GM23338 (cell line): Measurements from ENCODE around the gene CETN1. TPM values are rescaled to one million over a fixed set of nuclear protein-coding genes. Genes with fewer than 3 reads are reported as not detected.

Experiments used
- ATAC-seq: fragments of 200-7000 bp; cut with Tn5 transposase; 3 replicates; pipeline ENCODE4 v1.9.1; 2020
- DNase-seq: peaks from one replicate; pipeline ENCODE4 v3.0.0-alpha.2; 2015; ENCODE audit warnings: low spot score
- H2AFZ ChIP-seq: fragments of 200-600 bp; sonication (generic); 2 replicates; pipeline ENCODE4 v1.8.0; 2016; ENCODE audit warnings: antibody characterized with exemption, mild to moderate bottlenecking, moderate library complexity
- H3F3A ChIP-seq: fragments of 200-600 bp; sonication (generic); replicated peaks from 2 replicates; pipeline ENCODE4 v1.8.0; 2017; ENCODE audit warnings: antibody characterized with exemption, mixed run types, low read depth
- H3K27ac ChIP-seq: fragments of 200-600 bp; sonication (generic); 2 replicates; pipeline ENCODE4 v1.6.1; 2016; ENCODE audit warnings: low read depth
- H3K27me3 ChIP-seq: fragments of 200-600 bp; sonication (generic); 2 replicates; pipeline ENCODE4 v1.8.0; 2016; ENCODE audit warnings: mild to moderate bottlenecking, mixed run types, moderate library complexity; ENCODE audit not compliant: insufficient read depth
- H3K36me3 ChIP-seq: fragments of 200-600 bp; sonication (generic); 2 replicates; pipeline ENCODE4 v1.8.0; 2016; ENCODE audit warnings: mild to moderate bottlenecking; ENCODE audit not compliant: insufficient read depth
- H3K4me1 ChIP-seq: fragments of 200-600 bp; sonication (generic); 2 replicates; pipeline ENCODE4 v1.8.0; 2016; ENCODE audit warnings: mild to moderate bottlenecking, moderate library complexity; ENCODE audit not compliant: insufficient read depth
- H3K4me2 ChIP-seq: fragments of 200-600 bp; sonication (generic); 2 replicates; pipeline ENCODE4 v1.7.1; 2017; ENCODE audit warnings: mixed run types
- H3K4me3 ChIP-seq: fragments of 200-600 bp; sonication (generic); 2 replicates; pipeline ENCODE4 v1.6.1; 2016; ENCODE audit warnings: mixed run types
- H3K79me2 ChIP-seq: fragments of 200-600 bp; sonication (generic); replicated peaks from 2 replicates; pipeline ENCODE4 v1.8.0; 2017; ENCODE audit warnings: mild to moderate bottlenecking; ENCODE audit not compliant: insufficient read depth
- H3K9me2 ChIP-seq: fragments of 200-600 bp; sonication (generic); 2 replicates; pipeline ENCODE4 v1.8.0; 2017; ENCODE audit not compliant: insufficient read depth
- H4K20me1 ChIP-seq: fragments of 200-600 bp; sonication (generic); replicated peaks from 2 replicates; pipeline ENCODE4 v1.8.0; 2017; ENCODE audit warnings: mild to moderate bottlenecking; ENCODE audit not compliant: insufficient read depth
- H3K27ac Mint-ChIP-seq: 2 replicates; pipeline ENCODE4 v1.8.0; 2020; ENCODE audit warnings: inconsistent platforms, mild to moderate bottlenecking, moderate library complexity, mixed read lengths
- H3K27me3 Mint-ChIP-seq: 3 replicates; pipeline ENCODE4 v1.8.0; 2022; ENCODE audit warnings: low read depth, mild to moderate bottlenecking, moderate library complexity, mixed read lengths, inconsistent platforms; ENCODE audit not compliant: insufficient read depth, poor library complexity
- H3K36me3 Mint-ChIP-seq: 3 replicates; pipeline ENCODE4 v1.8.0; 2021; ENCODE audit warnings: low read depth, mild to moderate bottlenecking, inconsistent platforms, moderate library complexity, mixed read lengths
- H3K4me1 Mint-ChIP-seq: 3 replicates; pipeline ENCODE4 v1.8.0; 2020; ENCODE audit warnings: mild to moderate bottlenecking, inconsistent platforms, mixed read lengths
- H3K4me3 Mint-ChIP-seq: 3 replicates; pipeline ENCODE4 v1.8.0; 2021; ENCODE audit warnings: moderate library complexity, mild to moderate bottlenecking, inconsistent platforms, mixed read lengths
- H3K9me3 Mint-ChIP-seq: 3 replicates; pipeline ENCODE4 v1.8.0; 2020; ENCODE audit warnings: moderate library complexity, mild to moderate bottlenecking, inconsistent platforms, mixed read lengths
- CREB1 ChIP-seq: fragments of 250-450 bp; sonication (Bioruptor Pico); IDR thresholded peaks from 2 replicates; pipeline ENCODE4 v1.5.0; 2020; ENCODE audit warnings: low read depth, mild to moderate bottlenecking, moderate library complexity
- ETS1 ChIP-seq: IDR thresholded peaks from 2 replicates; pipeline ENCODE4 v1.6.1; 2016; ENCODE audit warnings: antibody characterized with exemption
- EZH2 ChIP-seq: fragments of 200-600 bp; sonication (generic); IDR thresholded peaks from one replicate; pipeline ENCODE4 v1.8.0; 2017; ENCODE audit warnings: antibody characterized with exemption, mild to moderate bottlenecking, low read depth; ENCODE audit not compliant: unreplicated experiment
- EZH2phosphoT487 ChIP-seq: fragments of 200-600 bp; sonication (generic); IDR thresholded peaks from one replicate; pipeline ENCODE4 v1.8.1; 2018; ENCODE audit warnings: antibody characterized with exemption; ENCODE audit not compliant: unreplicated experiment
- JUNB ChIP-seq: IDR thresholded peaks from one replicate; pipeline ENCODE4 v1.6.1; 2016; ENCODE audit warnings: antibody characterized with exemption; ENCODE audit not compliant: unreplicated experiment
- NANOG ChIP-seq: IDR thresholded peaks from 2 replicates; pipeline ENCODE4 v1.6.1; 2016; ENCODE audit warnings: antibody characterized with exemption, borderline replicate concordance
- POLR2AphosphoS5 ChIP-seq: IDR thresholded peaks from 2 replicates; pipeline ENCODE4 v1.6.1; 2016; ENCODE audit warnings: antibody characterized with exemption, low read depth
- REST ChIP-seq: IDR thresholded peaks from one replicate; pipeline ENCODE4 v1.6.1; 2018; ENCODE audit warnings: antibody characterized with exemption; ENCODE audit not compliant: unreplicated experiment
- STAT1 ChIP-seq: IDR thresholded peaks from one replicate; pipeline ENCODE4 v1.6.1; 2016; ENCODE audit warnings: antibody characterized with exemption; ENCODE audit not compliant: unreplicated experiment
- ZNF114 ChIP-seq: fragments of 250-450 bp; sonication (Bioruptor Pico); IDR thresholded peaks from 2 replicates; pipeline ENCODE4 v1.5.0; 2020; ENCODE audit warnings: mild to moderate bottlenecking, moderate library complexity
- ZNF331 ChIP-seq: fragments of 250-450 bp; sonication (Bioruptor Pico); IDR thresholded peaks from 2 replicates; pipeline ENCODE4 v1.5.0; 2020; ENCODE audit warnings: low read depth, mild to moderate bottlenecking, moderate library complexity
- polyA plus RNA-seq: library from polyadenylated mRNA; unstranded; fragments of >200 nt; fragmentation: Nextera tagmentation; extraction: Ambion mirVana; gene quantifications from 2 replicates; pipeline ENCODE4 v1.2.1, GENCODE V29; 2016
- total RNA-seq: library from RNA; depleted of rRNA; stranded (reverse); fragments of >200 nt; shearing (Covaris generic); gene quantifications from 2 replicates; pipeline ENCODE4 v1.2.3, GENCODE V29; 2014
- TF ChIP-seq, protein P1 (sequence below): fragments of 250-450 bp; sonication (Bioruptor Pico); IDR thresholded peaks from 2 replicates; pipeline ENCODE4 v1.5.0; 2020; ENCODE audit warnings: mild to moderate bottlenecking, moderate library complexity
- TF ChIP-seq, protein P2 (sequence below), 2 experiments: fragments of 200-600 bp in 1 of 2; sonication (generic) in 1 of 2; conservative IDR thresholded peaks; 2 replicates each; pipeline versions ENCODE4 v1.5.1 to v1.6.1; 2016 to 2017; ENCODE audit warnings: antibody characterized with exemption in 2 of 2, low read depth in 2 of 2, mild to moderate bottlenecking in 2 of 2, moderate library complexity in 1 of 2

Gene CETN1
- total and polyA plus RNA-seq, 2 experiments from 2014 or later = not detected

GRCh38 chr18:564708-565561, 15.2 kb upstream of the CETN1 start:
- Histone ChIP-seq H3K4me1 (no peaks in the 10 kb centered on the region), H3K27ac (no peak overlapping the region), H2AFZ (peak overlapping the region; percentile 79; the same call in 1 of the 2 replicates), H3K4me2 (no peak overlapping the region), H3K9me2 (no peaks in the 10 kb centered on the region), H3K4me3 (no peak overlapping the region), H3K36me3 (no peaks in the 10 kb centered on the region), H3K79me2 (no peaks in the 10 kb centered on the region), H3K27me3 (no peaks in the 10 kb centered on the region), H4K20me1 (no peaks in the 10 kb centered on the region), H3F3A (no peaks in the 10 kb centered on the region)
- peaks cover 10% of the 10 kb centered on the region; the same call in 1 of the 3 replicates for H3K9me3 Mint-ChIP-seq
- no peaks in the 10 kb centered on the region for H3K36me3 Mint-ChIP-seq
- TF ChIP-seq JUNB = no peak
- TF ChIP-seq ZNF331 (CRISPR knock-in tag) = no peak
- TF ChIP-seq STAT1 = no peak
- no peak for TF ChIP-seq EZH2
- TF ChIP-seq ETS1 = no peak
- no peak for TF ChIP-seq NANOG
- TF ChIP-seq, protein P1, sequence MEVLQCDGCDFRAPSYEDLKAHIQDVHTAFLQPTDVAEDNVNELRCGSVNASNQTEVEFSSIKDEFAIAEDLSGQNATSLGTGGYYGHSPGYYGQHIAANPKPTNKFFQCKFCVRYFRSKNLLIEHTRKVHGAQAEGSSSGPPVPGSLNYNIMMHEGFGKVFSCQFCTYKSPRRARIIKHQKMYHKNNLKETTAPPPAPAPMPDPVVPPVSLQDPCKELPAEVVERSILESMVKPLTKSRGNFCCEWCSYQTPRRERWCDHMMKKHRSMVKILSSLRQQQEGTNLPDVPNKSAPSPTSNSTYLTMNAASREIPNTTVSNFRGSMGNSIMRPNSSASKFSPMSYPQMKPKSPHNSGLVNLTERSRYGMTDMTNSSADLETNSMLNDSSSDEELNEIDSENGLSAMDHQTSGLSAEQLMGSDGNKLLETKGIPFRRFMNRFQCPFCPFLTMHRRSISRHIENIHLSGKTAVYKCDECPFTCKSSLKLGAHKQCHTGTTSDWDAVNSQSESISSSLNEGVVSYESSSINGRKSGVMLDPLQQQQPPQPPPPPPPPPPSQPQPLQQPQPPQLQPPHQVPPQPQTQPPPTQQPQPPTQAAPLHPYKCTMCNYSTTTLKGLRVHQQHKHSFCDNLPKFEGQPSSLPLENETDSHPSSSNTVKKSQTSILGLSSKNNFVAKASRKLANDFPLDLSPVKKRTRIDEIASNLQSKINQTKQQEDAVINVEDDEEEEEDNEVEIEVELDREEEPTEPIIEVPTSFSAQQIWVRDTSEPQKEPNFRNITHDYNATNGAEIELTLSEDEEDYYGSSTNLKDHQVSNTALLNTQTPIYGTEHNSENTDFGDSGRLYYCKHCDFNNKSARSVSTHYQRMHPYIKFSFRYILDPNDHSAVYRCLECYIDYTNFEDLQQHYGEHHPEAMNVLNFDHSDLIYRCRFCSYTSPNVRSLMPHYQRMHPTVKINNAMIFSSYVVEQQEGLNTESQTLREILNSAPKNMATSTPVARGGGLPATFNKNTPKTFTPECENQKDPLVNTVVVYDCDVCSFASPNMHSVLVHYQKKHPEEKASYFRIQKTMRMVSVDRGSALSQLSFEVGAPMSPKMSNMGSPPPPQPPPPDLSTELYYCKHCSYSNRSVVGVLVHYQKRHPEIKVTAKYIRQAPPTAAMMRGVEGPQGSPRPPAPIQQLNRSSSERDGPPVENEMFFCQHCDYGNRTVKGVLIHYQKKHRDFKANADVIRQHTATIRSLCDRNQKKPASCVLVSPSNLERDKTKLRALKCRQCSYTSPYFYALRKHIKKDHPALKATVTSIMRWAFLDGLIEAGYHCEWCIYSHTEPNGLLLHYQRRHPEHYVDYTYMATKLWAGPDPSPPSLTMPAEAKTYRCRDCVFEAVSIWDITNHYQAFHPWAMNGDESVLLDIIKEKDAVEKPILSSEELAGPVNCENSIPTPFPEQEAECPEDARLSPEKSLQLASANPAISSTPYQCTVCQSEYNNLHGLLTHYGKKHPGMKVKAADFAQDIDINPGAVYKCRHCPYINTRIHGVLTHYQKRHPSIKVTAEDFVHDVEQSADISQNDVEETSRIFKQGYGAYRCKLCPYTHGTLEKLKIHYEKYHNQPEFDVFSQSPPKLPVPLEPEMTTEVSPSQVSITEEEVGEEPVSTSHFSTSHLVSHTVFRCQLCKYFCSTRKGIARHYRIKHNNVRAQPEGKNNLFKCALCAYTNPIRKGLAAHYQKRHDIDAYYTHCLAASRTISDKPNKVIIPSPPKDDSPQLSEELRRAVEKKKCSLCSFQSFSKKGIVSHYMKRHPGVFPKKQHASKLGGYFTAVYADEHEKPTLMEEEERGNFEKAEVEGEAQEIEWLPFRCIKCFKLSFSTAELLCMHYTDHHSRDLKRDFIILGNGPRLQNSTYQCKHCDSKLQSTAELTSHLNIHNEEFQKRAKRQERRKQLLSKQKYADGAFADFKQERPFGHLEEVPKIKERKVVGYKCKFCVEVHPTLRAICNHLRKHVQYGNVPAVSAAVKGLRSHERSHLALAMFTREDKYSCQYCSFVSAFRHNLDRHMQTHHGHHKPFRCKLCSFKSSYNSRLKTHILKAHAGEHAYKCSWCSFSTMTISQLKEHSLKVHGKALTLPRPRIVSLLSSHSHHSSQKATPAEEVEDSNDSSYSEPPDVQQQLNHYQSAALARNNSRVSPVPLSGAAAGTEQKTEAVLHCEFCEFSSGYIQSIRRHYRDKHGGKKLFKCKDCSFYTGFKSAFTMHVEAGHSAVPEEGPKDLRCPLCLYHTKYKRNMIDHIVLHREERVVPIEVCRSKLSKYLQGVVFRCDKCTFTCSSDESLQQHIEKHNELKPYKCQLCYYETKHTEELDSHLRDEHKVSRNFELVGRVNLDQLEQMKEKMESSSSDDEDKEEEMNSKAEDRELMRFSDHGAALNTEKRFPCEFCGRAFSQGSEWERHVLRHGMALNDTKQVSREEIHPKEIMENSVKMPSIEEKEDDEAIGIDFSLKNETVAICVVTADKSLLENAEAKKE (CRISPR knock-in tag) = no peak
- no peak for TF ChIP-seq ZNF114 (CRISPR knock-in tag)
- no peak for TF ChIP-seq CREB1 (CRISPR knock-in tag)
- TF ChIP-seq, protein P2, sequence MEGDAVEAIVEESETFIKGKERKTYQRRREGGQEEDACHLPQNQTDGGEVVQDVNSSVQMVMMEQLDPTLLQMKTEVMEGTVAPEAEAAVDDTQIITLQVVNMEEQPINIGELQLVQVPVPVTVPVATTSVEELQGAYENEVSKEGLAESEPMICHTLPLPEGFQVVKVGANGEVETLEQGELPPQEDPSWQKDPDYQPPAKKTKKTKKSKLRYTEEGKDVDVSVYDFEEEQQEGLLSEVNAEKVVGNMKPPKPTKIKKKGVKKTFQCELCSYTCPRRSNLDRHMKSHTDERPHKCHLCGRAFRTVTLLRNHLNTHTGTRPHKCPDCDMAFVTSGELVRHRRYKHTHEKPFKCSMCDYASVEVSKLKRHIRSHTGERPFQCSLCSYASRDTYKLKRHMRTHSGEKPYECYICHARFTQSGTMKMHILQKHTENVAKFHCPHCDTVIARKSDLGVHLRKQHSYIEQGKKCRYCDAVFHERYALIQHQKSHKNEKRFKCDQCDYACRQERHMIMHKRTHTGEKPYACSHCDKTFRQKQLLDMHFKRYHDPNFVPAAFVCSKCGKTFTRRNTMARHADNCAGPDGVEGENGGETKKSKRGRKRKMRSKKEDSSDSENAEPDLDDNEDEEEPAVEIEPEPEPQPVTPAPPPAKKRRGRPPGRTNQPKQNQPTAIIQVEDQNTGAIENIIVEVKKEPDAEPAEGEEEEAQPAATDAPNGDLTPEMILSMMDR (conservative IDR thresholded peaks at IDR 0.05; ENCODE audit: low read depth in 2 of 2) = no peak
- no peak for TF ChIP-seq EZH2phosphoT487
- no peak for TF ChIP-seq REST
- TF ChIP-seq POLR2AphosphoS5 = no peak
- no peaks in the 10 kb centered on the region for H3K27me3 Mint-ChIP-seq
- no peak overlapping the region for H3K27ac Mint-ChIP-seq
- no peak for DNase-seq
- H3K4me1 Mint-ChIP-seq = no peaks in the 10 kb centered on the region; the same call in 2 of the 3 replicates
- ATAC-seq = no peak
- no peak overlapping the region for H3K4me3 Mint-ChIP-seq
